TTC549 (cell line): ENCODE results near the gene ITSN1.

Source experiments
- FAIRE-seq: peaks from 2 replicates; lab custom pipeline; 2012; peaks lifted over from hg19 to GRCh38; lab: Jason Lieb, UNC

Gene ITSN1

DNA sequence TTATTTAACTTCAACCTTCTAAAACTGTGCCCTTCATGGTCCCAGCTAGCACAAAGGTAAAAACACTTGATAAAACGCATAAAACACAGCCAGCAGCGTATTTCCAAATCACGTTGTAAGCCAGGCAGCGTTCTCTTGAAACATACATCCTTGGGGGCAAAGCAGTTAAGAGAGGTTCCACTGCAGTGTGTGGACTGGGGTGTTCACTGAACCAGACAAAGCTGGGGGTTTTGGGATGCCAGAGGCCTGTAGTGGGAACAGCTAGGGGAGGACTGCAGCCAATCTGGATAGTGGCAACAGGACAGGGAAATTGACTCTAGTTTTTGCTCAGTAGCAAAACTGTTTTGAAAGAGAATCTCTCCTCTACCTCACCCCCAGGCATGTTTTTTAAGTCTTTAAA, 294.8 kb downstream of the ITSN1 start:
- no peak for FAIRE-seq

DNA sequence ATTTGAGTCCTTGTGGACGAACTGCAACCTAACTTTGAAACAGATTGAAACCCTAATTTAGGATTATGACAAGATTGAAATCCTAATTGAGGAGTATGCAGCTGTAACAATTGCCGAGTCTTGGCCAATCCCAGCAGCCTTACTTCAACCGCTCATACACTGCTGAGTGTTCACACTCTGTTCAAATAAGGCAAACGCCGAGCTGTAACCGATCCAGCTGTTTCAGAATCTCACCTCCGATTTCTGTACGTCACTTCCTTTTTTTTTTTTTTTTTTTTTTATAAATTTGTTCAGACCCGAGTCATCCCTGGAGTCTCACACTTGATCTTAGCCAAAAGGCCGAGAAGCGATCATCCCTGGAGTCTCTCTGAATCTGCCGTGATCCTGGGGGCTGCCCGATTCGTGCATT, 295.6 kb downstream of the ITSN1 start:
- no peak for FAIRE-seq

DNA sequence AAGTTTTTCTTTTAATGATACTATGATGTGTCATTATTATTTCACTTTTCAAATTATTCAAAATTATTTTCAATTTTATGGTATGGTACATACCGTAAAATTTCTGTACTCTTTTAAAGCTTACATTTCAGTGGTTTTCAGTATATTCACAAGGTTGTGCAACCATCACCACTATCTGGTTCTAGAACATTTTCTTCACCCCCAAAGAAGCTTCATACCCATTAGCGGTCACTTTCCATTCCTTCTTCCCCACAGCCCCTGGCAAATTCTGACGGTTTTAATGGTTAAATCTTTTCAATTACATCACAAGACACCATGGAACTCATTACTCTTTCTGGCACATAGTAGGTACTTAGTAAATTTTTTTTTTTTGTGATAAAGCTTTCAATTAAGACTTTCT, 296.1 kb downstream of the ITSN1 start:
- no peak for FAIRE-seq

GRCh38 chr21:33939226-33939625, 296.9 kb downstream of the ITSN1 start:
- FAIRE-seq = no peak

DNA sequence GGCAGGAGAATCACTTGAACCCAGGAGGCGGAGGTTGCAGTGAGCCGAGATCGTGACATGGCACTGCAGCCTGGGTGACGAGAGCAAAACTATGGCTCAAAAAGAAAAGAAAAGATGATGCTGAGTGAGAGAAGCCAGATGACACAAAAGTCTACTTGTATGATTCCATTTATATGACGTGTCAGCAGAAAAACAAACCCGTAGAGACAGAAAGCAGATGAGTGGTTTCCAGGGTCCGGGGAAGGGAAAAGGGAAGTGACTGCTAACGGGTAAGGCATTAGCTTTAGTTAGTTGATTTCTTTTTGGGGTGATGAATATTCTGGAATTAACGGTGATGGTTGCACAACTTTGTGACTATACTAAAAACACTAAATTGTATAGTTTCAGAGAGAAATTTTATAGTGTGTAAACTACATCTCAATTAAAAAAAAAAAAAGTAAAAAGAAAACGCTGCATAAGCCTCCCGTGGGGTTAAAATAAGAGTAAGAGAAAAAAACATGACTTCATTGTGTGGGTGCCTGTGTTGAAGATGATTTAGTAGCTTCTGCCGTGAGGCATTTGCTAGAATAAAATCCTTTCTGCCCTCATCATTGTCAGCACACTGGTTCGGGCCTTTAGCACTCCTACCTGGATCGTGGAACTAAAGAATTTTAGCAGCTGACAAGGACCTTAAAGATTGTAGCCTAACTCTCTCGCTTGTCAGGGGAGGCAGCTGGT, 298.0 kb downstream of the ITSN1 start:
- no peak for FAIRE-seq

- no peak for FAIRE-seq
These were observed 298.6 kb downstream of the ITSN1 start for GRCh38 chr21:33940881-33941245.

GRCh38 chr21:33942426-33942825, 300.1 kb downstream of the ITSN1 start:
- no peak for FAIRE-seq

DNA sequence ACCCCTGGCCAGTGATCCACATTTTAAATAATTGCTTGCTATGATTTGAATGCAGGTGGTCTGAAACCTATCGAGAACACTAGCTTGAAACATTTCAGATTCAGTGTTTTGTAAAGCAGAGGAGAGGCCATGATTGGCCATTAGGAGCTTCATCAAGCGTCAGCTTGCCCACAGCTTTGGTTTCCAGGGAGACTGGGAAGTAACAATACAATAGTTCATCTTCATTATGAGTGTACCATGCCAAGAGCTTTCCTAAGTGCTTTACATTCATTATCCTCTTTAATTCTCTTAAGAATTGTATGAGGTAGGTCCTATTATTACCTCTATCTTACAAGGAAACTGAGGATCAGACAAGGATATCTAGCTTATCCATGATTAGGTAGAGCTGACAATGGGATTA, 301.0 kb downstream of the ITSN1 start:
- no peak for FAIRE-seq

DNA sequence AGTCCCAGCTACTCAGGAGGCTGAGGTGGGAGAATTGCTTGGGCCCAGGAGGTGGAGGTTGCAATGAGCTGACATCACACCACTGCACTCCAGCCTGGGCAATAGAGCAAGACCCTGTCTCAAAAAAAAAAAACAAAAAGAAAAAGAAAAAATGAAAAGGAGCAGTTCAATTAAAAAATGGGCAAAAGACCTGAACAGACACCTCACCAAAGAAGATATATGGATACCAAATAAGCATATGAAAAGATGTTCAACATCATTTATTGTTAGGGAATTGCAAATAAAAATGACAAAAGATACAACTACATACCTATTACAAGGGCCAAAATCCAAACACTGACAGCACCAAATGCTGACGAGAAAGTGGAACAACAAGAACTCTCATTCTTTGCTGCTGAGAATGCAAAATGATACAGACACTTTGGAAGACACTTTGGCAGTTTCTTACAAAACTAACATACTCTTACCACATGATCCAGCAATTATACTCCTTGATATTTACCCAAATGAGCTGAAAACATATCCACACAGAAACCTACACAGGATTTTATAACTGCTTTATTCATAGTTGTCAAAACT, 302.0 kb downstream of the ITSN1 start:
- FAIRE-seq = no peak

- FAIRE-seq = no peak
These were observed 303.5 kb downstream of the ITSN1 start for GRCh38 chr21:33945652-33946270.

GRCh38 chr21:33947451-33948095, 305.3 kb downstream of the ITSN1 start:
- peak; percentile 36 for FAIRE-seq

DNA sequence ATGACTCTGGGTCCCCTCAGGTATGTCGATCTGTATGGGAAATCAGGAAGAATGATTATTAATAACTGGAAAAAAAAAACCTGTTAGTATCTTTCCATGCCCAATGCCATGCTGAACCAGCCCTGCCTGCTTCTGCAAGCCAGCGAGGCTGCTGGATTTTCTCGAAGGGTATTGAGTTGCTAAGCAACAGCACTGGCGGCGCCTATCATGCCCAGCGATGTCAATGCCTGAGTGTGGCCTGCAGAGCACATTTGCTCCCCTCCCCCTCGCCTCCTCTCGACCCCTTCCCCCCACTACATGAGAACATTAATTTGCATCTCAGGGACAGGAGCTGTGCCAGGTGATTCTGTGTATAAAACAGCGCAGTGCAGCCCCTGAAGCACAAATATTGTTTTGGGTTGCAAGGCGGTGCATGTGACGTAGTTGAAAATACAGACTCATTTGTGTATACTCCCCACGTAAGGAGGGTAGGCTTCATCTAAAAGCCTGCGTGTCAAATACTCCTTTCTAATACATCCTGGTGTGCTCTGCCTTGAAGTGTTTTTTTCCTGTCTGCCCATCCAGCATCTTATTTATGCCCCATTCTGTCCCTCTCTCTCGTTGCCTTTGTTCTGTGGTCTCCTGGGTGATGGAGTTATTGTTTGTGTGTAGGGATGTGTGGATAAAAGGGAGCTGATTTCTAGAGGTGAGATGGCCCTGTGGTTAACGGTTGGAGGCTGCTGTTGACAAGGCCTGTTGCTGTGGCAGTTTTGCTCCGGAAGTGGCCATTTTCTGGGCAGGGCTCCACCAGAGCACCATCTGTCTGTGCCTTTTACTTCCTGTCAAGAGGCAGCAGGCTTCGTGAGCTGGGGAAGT, 306.0 kb downstream of the ITSN1 start:
- FAIRE-seq = no peak

DNA sequence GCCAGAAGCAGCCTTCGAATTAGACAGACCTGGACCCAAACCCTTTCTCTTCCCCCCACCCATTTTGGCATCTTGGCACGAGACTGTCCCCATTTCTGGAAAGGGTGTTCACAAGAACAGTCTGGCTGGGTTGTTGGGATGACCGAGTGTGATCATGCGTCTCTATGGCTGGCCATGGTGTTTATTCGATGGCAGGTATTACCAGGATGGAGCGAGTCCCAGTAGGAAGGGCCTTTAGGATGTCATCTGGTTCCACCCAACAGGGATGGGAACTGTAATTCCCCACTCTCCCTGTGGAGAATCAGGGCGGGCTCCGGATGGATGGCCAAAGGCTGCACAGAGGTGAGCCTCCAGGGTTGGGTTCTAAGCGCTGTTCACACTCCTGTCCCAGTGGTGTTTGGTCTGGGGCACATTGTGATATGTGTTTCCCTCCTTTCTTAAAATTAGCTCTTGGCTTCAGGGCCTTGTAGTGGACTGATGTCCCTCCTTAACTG, 306.7 kb downstream of the ITSN1 start:
- no peak for FAIRE-seq
